B cell (primary cell): ENCODE measurements around the gene RBM26. TPM values are rescaled to one million over a fixed set of nuclear protein-coding genes. Genes with fewer than 3 reads are reported as not detected.

Experiments
- ATAC-seq: fragments of 200-7000 bp; cut with Tn5 transposase; one replicate; pipeline ENCODE4 v1.10.0; 2021; ENCODE audit warnings: low read depth, mild to moderate bottlenecking, moderate number of reproducible peaks, moderate library complexity
- CTCF ChIA-PET: fragments of 350-600 bp; sonication (Branson Sonifier 250); formaldehyde crosslinking; loops from one replicate; lab custom pipeline; 2021; ENCODE audit warnings: antibody characterized with exemption, inconsistent platforms; lab: Charles Lee
- POLR2A ChIA-PET: fragments of 350-600 bp; sonication (Branson Sonifier 250); formaldehyde crosslinking; loops from one replicate; lab custom pipeline; 2021; ENCODE audit warnings: antibody characterized with exemption; lab: Charles Lee
- DNase-seq: peaks from one replicate; pipeline ENCODE4 v3.0.0; 2013
- H2AFZ ChIP-seq: 2 replicates; pipeline ENCODE4 v1.6.1; 2012; ENCODE audit warnings: mild to moderate bottlenecking, low read depth, low read length; ENCODE audit not compliant: insufficient read depth, poor library complexity, severe bottlenecking
- H3K27ac ChIP-seq, 2 donors: 1 replicate in 1 of 2; 2 replicates in 1 of 2; pipeline ENCODE4 v1.5.1; 2012 to 2013; ENCODE audit warnings: low read length in 2 of 2, mild to moderate bottlenecking in 2 of 2, moderate library complexity in 1 of 2
- H3K27me3 ChIP-seq, 4 experiments: fragments of 200-600 bp in 1 of 4; sonication (generic) in 1 of 4; replicated peaks in 1 of 4; 1 replicate in 2 of 4; 2 replicates in 2 of 4; pipeline versions ENCODE4 v1.6.1 to v1.7.0; 2013 to 2016; ENCODE audit warnings: low read length in 3 of 4, mild to moderate bottlenecking in 2 of 4, mixed read lengths in 1 of 4, moderate library complexity in 1 of 4; ENCODE audit not compliant: insufficient read depth in 4 of 4, control insufficient read depth in 3 of 4; ENCODE audit errors: control extremely low read depth in 1 of 4
- H3K36me3 ChIP-seq, 2 experiments: replicated peaks in 1 of 2; 1 replicate in 1 of 2; 2 replicates in 1 of 2; pipeline versions ENCODE4 v1.6.1 to v1.7.1; 2013; ENCODE audit warnings: low read length in 1 of 2; ENCODE audit not compliant: insufficient read depth in 2 of 2, control insufficient read depth in 1 of 2; ENCODE audit errors: control extremely low read depth in 1 of 2, extremely low read depth in 1 of 2
- H3K4me1 ChIP-seq, 2 donors: fragments of 200-600 bp in 1 of 2; sonication (generic) in 1 of 2; 1 replicate in 1 of 2; 2 replicates in 1 of 2; pipeline versions ENCODE4 v1.5.1 to v1.6.1; 2013 to 2017; ENCODE audit warnings: low read length in 2 of 2; ENCODE audit not compliant: control insufficient read depth in 2 of 2, insufficient read depth in 2 of 2
- H3K4me2 ChIP-seq: replicated peaks from 2 replicates; pipeline ENCODE3; 2012; ENCODE audit warnings: mild to moderate bottlenecking, low read depth, low read length; ENCODE audit not compliant: poor library complexity, severe bottlenecking
- H3K4me3 ChIP-seq, 5 experiments: fragments of 200-600 bp in 1 of 5; sonication (generic) in 1 of 5; 1 replicate in 3 of 5; 2 replicates in 2 of 5; pipeline versions ENCODE4 v1.5.1 to v1.7.0; 2011 to 2016; ENCODE audit warnings: low read length in 4 of 5, mild to moderate bottlenecking in 4 of 5, low read depth in 2 of 5, control low read depth in 1 of 5, moderate library complexity in 1 of 5; ENCODE audit not compliant: insufficient read depth in 1 of 5; ENCODE audit errors: control extremely low read depth in 1 of 5, extremely low read depth in 1 of 5
- H3K79me2 ChIP-seq: fragments of 200-600 bp; sonication (generic); one replicate; pipeline ENCODE4 v1.6.0; 2016; ENCODE audit warnings: low read length; ENCODE audit not compliant: control insufficient read depth, insufficient read depth
- H3K9ac ChIP-seq: fragments of 200-600 bp; sonication (generic); 2 replicates; pipeline ENCODE4 v1.6.1; 2017; ENCODE audit warnings: mild to moderate bottlenecking, low read length, moderate library complexity
- H3K9me3 ChIP-seq, 3 donors: one replicate each; pipeline versions ENCODE4 v1.6.1 to v1.7.1; 2013; ENCODE audit warnings: low read length in 2 of 3; ENCODE audit not compliant: control insufficient read depth in 2 of 3, insufficient read depth in 1 of 3; ENCODE audit errors: control extremely low read depth in 1 of 3
- H4K20me1 ChIP-seq: 2 replicates; pipeline ENCODE4 v1.6.0; 2012; ENCODE audit warnings: mild to moderate bottlenecking, low read length; ENCODE audit not compliant: insufficient read depth, control insufficient read depth, poor library complexity, severe bottlenecking
- H3K27ac Mint-ChIP-seq: one replicate; pipeline ENCODE4 v1.8.0; 2021; ENCODE audit warnings: mixed read lengths
- H3K27me3 Mint-ChIP-seq: one replicate; pipeline ENCODE4 v1.8.0; 2021; ENCODE audit warnings: mixed read lengths
- H3K4me1 Mint-ChIP-seq: one replicate; pipeline ENCODE4 v1.8.0; 2021; ENCODE audit warnings: mixed read lengths
- H3K4me3 Mint-ChIP-seq: one replicate; pipeline ENCODE4 v1.8.0; 2021; ENCODE audit warnings: mixed read lengths
- H3K9me3 Mint-ChIP-seq: one replicate; pipeline ENCODE4 v1.8.0; 2022; ENCODE audit warnings: mixed read lengths; ENCODE audit not compliant: insufficient read depth
- EZH2 ChIP-seq: IDR thresholded peaks from 2 replicates; pipeline ENCODE4 v1.6.1; 2012; ENCODE audit warnings: borderline replicate concordance, low read depth, mild to moderate bottlenecking, moderate library complexity, low read length; ENCODE audit not compliant: insufficient read depth, poor library complexity, severe bottlenecking
- WGBS: methylation state at CpG from one replicate; pipeline ENCODE4 v1.1.5; 2013; ENCODE audit warnings: missing lambda C conversion rate; ENCODE audit not compliant: insufficient coverage; 5-methylcytosine and 5-hydroxymethylcytosine counted together
- intact Hi-C: fragments of 100-400 bp; cut with micrococcal nuclease; formaldehyde crosslinking; loops from one replicate; pipeline ENCODE4 v1.10.0; 2022
- polyA plus RNA-seq: library from polyadenylated mRNA; depleted of rRNA; stranded (reverse); fragments of >200 nt; gene quantifications from 2 replicates; pipeline ENCODE4 v1.2.3, GENCODE V29; 2012
- total RNA-seq, 2 donors: library from RNA; stranded (reverse); fragments of 120-200 nt in 1 of 2; gene quantifications; 1 replicate in 1 of 2; 2 replicates in 1 of 2; pipeline versions ENCODE4 v1.2.3 to v1.2.4, GENCODE V29; 2013 to 2022
- TF ChIP-seq, protein P1 (sequence below): fragments of 200-600 bp; IDR thresholded peaks from one replicate; pipeline ENCODE4 v1.8.0; 2022; ENCODE audit warnings: antibody characterized with exemption, mild to moderate bottlenecking

Gene RBM26
- total and polyA plus RNA-seq, 2 donors (not counting 1 experiment from before 2014, with no cell fraction given) = 34.5 to 159 TPM

DNA sequence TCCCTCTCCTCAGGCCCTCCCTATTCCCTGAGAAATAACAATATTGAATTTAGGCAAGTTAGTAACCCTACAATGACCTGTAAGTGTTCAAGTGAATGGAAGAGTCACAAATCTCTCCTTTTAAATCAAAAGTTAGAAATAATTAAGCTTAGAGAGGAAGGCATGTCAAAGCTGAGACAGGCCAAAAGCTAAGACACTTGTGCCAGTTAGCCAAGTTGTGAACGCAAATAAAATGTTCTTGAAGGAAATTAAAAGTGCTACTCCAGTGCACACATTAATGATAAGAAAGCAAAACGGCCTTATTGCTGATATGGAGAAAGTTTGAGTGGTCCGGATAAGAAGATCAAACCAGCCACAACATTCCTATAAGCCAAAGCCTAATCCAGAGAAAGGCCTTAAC lies 120.9 kb downstream of the RBM26 start:
- POLR2A ChIA-PET = no interaction called here
- TF ChIP-seq, protein P1, sequence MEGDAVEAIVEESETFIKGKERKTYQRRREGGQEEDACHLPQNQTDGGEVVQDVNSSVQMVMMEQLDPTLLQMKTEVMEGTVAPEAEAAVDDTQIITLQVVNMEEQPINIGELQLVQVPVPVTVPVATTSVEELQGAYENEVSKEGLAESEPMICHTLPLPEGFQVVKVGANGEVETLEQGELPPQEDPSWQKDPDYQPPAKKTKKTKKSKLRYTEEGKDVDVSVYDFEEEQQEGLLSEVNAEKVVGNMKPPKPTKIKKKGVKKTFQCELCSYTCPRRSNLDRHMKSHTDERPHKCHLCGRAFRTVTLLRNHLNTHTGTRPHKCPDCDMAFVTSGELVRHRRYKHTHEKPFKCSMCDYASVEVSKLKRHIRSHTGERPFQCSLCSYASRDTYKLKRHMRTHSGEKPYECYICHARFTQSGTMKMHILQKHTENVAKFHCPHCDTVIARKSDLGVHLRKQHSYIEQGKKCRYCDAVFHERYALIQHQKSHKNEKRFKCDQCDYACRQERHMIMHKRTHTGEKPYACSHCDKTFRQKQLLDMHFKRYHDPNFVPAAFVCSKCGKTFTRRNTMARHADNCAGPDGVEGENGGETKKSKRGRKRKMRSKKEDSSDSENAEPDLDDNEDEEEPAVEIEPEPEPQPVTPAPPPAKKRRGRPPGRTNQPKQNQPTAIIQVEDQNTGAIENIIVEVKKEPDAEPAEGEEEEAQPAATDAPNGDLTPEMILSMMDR = no peak
- no peak for TF ChIP-seq EZH2
- CTCF ChIA-PET = no interaction called here
- H3K9me3 ChIP-seq = no peaks in the 10 kb centered on the region
- Mint-ChIP-seq H3K27me3 (no peaks in the 10 kb centered on the region), H3K9me3 (no peaks in the 10 kb centered on the region), H3K4me1 (no peaks in the 10 kb centered on the region), H3K4me3 (no peak overlapping the region), H3K27ac (no peak overlapping the region)
- H2AFZ ChIP-seq = no peak overlapping the region
- H4K20me1 ChIP-seq = no peaks in the 10 kb centered on the region
- no peak overlapping the region for H3K4me3 ChIP-seq
- no peak overlapping the region for H3K9ac ChIP-seq
- no peaks in the 10 kb centered on the region for H3K27me3 ChIP-seq
- DNase-seq (no peak), ATAC-seq (no peak)
- no peak overlapping the region for H3K4me2 ChIP-seq
- 100% methylated on average over 1 of the region's 3 CpGs for WGBS
- H3K36me3 ChIP-seq = no peaks in the 10 kb centered on the region
- intact Hi-C loops = no loop called here
- no peaks in the 10 kb centered on the region for H3K79me2 ChIP-seq
- no peaks in the 10 kb centered on the region for H3K4me1 ChIP-seq
- H3K27ac ChIP-seq = no peak overlapping the region

DNA sequence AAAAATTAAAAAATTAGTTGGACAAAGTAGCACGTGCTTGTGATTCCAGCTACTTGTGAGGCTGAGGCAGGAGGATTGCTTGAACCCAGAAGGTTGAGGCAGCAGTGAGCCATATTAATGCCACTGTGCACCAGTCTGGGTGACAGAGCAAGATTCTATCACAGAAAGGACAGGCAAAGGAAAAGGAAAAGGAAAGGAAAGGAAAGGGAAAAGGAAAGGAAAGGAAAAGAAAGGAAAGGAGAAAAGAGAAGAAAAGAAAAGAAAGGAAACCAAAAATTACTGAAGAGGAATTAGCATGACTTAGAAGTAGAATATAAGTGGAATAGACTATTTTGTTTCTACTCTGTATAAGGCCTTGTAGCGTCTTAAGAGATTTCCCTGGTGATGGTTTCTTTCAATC lies 122.3 kb downstream of the RBM26 start:
- Mint-ChIP-seq H3K27ac (no peak overlapping the region), H3K4me1 (no peaks in the 10 kb centered on the region), H3K9me3 (no peaks in the 10 kb centered on the region), H3K27me3 (no peaks in the 10 kb centered on the region), H3K4me3 (no peak overlapping the region)
- Histone ChIP-seq H2AFZ (no peak overlapping the region), H3K9ac (no peak overlapping the region), H3K4me3 (no peak overlapping the region), H3K79me2 (no peaks in the 10 kb centered on the region), H3K4me2 (no peak overlapping the region), H3K27ac (no peak overlapping the region), H3K36me3 (no peaks in the 10 kb centered on the region), H3K27me3 (no peaks in the 10 kb centered on the region), H3K4me1 (no peaks in the 10 kb centered on the region), H3K9me3 (no peaks in the 10 kb centered on the region), H4K20me1 (no peaks in the 10 kb centered on the region)
- TF ChIP-seq, protein P1 = no peak
- TF ChIP-seq EZH2 = no peak
- POLR2A ChIA-PET = no interaction called here
- DNase-seq (no peak), ATAC-seq (no peak)
- intact Hi-C loops = no loop called here
- WGBS = 100% methylated on average over 1 of the region's 2 CpGs
- CTCF ChIA-PET = no interaction called here
